Upper lobe of left lung (tissue), 4 donors: ENCODE measurements around the gene SARDH.

Experiments
- CTCF ChIP-seq, 6 experiments: fragments of 450-650 bp in 4 of 6; fragments of 200-600 bp in 2 of 6; sonication (generic) in 2 of 6; IDR thresholded peaks; one replicate each; pipeline ENCODE4 v1.5.1; 2016 to 2019; ENCODE audit warnings: antibody characterized with exemption in 6 of 6
- EP300 ChIP-seq, 4 donors: sonication (generic); formaldehyde crosslinking; IDR thresholded peaks; one replicate each; pipeline ENCODE4 v1.5.1; 2017; ENCODE audit warnings: antibody characterized with exemption in 4 of 4, control low read depth in 2 of 4
- POLR2A ChIP-seq, 4 donors: fragments of 450-650 bp; IDR thresholded peaks; one replicate each; pipeline ENCODE4 v1.5.1; 2016 to 2017; ENCODE audit warnings: antibody characterized with exemption in 4 of 4, mild to moderate bottlenecking in 2 of 4

DNA sequence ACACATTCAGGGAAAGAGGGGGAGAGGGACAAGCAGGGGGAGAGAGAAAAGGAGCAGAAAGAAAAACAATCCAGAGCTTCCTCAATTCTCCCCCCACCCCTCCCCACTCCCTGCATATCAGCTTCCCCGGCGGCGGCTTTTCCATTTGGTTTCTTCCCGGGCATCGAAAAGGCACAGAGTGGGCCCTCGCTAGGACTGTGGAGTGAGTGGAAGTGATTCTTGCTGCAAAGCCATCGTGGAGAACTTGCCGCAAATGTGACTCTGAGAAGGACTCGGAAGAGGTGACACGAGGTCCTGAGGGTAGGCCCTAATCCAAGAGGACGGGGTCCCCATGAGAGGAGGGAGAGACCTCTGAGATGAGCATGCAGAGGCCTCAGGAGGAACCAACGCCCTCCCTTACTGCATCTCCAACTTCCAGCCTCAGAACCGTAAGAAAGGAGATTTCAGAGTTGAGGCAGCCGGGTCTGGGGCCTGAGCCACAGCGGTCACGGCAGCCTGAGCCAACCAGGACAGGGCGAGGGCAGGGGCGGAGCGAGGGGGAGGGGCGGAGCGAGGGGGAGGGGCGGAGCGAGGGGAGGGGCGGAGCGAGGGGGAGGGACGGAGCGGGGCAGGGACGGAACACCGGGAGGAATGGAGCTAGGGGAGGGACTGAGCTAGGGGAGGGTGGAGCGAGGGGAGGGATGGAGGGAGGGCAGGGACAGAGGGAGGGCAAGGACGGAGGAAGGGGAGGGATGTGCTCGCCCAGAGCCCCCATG is 21.2 kb upstream of the SARDH start:
- TF ChIP-seq POLR2A (IDR thresholded peaks at IDR 0.05): no peak
- no peak for TF ChIP-seq EP300 (IDR thresholded peaks at IDR 0.05)
- no peak for TF ChIP-seq CTCF (IDR thresholded peaks at IDR 0.05)
